HG03280 (cell line): Measurements from ENCODE around the gene LAYN.
A peak's percentile ranks its signal among the peaks of the same experiment; 100 is the strongest.

ENCODE experiments used
- ATAC-seq: cut with Tn5 transposase; IDR thresholded peaks from one replicate; pipeline ENCODE4 v1.9.1; 2021; ENCODE audit warnings: mild to moderate bottlenecking, moderate library complexity; ENCODE audit not compliant: unreplicated experiment

Gene LAYN

DNA sequence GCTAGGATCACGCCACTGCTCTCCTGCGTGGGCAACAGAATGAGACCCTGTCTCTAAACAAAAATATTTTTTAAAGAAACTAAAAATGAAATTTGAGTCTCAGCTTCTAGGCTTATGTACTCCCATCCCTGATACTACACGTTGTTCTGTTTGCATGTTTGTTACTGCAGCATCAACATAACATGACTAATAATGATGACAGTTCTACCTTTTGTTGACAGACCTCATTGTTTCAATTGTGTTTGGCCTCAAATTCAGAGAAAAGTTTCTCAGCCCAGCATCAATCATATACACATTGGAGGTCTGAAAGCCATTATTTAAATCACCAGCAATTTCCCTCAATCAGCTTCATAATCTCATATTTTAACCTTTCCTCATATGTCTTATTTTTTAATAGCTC is 20.8 kb downstream of the LAYN start:
- ATAC-seq, result no peak

DNA sequence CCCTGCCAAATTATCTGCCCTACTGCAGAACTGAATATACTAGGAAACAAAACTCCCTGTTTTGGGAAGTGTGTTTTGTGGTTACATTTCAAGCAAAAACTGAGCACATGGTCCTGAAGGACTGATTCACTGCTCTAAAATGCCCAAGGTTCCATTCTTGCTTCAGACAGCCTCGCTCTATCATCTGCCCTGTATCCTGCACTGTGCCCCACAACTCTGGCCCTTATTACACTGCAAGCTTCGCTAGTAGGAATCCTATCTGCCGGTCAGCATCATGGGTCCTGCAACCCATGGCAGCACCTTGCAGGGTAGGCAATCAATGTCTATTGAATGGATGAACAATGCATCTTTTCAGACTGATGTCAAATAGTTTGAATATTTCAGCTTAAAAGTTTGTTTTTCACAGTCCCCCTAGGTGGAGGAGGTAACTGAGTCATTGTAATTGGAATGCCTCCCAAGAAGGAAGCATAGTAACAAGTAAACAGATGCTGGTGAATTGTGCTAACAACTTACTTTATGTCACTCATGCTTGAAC is 21.3 kb downstream of the LAYN start:
- no peak for ATAC-seq

DNA sequence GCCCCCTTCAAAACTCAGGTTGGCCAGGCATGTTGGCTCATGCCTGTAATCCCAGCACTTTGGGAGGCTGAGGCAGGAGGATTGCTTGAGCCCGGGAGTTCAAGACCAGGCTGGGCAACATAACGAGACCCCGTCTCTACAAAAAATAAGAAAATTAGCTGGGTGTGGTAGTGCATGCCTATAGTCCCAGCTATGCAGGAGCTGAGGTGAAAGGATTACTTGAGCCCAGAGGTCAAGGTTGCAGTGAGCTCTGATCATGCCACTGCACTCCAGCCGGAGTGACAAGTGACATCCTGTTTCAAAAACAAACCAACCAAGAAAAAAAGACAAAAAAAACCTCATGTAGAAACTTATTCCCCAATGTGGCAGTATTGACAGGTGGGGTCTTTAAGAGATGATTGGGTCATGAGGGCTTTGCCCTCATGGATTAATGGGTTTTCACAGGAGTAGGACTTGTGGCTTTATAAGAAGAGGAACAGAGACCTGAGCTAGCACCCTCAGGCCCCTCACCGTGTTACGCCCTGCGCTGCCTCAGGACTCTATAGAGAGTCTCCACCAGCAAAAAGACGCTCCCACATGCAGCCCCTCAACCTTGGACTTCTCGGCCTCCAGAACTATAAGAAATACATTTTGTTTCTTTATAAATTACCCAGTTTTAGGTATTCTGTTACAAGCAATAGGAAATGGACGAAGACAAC is 22.3 kb downstream of the LAYN start:
- ATAC-seq, result no peak

DNA sequence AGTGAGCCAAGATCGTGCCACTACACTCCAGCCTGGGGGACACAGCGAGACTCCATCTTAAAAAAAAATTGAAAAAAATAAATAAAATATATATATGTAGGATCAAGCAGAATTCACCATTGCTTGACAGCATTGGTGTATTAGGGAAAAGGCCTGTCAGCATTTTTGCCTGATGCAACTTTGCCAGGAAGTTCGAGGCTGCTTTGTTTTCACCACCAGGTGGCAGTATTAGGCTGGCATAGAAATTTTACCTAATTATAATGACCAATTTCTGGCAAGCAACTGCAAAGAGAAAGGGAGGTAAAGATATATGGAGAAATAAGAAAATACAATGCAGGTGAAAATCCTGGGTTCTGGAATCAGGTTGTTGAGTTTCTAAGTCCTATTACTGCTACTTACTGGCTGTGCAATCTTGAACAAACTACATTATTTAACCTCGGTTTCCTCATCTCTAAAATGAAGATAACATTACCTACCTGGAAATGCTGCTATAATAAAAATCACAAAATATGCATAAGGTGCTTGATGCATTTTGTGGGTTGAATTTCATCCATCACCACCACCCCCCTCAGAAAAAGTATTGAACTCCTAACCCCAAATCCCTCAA is 24.7 kb downstream of the LAYN start:
- no peak for ATAC-seq

DNA sequence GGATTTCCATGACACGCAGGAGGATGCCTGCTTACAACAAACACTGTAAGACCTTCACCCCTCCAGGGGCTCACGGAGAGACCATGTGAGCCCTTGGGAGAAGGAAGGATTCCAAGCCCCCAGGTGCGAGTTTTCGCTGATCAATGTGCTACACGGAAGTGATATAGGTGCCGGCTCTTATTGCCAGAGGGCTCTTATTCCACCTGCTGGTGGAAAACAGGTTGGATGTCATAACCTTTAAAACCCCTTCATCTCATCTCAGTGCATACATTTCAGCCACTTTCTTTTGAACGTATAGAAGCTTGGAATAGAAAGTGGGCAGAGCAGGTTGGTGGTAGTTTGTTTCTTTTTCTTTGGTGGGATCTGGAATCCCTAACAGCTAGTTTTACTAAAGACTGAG is 25.8 kb downstream of the LAYN start:
- ATAC-seq, result no peak

DNA sequence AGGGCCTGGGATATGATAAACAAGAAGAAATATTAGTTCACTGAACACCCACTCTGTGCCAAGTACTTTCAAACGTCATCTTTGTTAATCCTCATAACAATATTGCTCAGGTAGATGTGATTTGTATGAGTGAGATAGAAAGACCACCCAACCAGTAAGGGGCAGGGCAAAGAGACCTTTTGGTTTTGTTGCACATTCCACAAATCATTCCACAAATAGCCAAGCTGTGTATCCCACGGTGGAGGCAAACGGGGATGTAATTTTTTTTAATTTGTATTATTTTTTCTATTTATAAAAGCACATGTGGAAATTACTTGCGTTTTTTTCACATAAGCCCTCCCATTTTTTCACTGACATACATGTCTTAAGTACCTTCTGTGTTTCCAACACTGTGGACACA is 29.0 kb downstream of the LAYN start:
- no peak for ATAC-seq

DNA sequence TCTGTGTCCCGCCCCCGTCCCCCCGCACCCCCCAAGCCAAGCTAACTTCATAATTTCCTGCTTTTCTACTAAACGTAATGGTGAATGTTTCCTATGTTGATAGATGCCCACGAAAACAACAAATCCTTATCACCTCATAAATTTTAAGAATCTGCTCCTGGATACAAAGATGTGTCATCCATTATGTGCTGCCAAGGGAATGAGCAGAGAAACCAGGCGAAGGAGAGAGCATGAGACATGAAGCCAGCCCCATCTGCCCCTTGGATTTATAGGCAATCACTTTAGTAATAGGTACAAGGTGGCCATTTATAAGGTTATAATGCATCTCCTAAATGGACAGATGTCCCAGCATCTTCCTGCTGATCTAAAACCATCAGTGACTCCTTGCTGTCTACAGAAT is 30.3 kb downstream of the LAYN start:
- ATAC-seq, result no peak

DNA sequence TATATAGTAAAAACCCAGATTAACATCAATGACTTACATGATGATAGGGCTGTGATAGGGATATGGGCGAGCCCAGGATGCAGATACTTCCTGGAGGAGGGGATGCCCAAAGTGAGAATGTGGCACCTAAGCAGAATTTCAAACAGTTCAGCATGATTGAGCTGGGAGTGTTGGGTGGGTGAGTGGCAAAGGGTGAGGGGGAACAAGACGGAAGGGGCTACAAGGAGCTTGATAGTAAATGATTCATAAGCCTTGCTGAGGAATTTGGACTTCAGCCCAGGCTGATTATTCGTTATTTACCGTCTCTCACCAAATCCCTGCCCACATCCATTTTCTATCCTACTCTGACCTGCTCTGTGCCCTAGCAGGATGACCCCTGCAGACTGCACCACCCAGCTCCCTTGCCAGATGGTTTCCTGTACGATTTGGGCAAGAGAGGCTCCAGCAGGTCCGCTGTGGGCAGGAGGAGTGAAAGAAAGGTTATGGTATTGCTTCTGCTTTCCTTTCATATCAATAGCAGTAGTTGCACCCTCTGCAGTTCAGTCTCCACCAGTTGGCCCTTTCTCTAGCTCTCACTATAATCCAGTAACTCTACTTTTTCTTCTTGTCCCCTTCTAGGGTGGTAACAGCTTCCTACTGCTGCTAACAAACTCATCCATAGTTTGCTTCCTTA is 31.4 kb downstream of the LAYN start:
- no peak for ATAC-seq

DNA sequence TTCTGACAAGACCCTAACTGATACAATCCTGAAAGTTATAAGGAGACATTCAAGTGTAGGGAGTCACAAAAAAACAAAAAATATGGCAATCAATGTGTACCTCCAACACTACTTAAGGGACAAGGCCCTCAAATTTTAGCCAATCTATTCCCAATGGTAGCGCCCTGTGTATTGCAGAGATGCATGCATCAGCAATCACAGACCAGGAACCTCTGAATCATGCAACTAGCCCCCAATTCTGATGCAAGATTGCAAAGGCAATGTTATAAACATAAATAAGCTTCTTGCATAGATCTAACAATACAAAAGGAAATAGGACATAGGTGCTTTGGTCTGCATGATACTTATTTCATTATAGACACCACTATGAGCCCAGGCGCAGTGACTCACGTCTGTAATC is 32.1 kb downstream of the LAYN start:
- no peak for ATAC-seq

DNA sequence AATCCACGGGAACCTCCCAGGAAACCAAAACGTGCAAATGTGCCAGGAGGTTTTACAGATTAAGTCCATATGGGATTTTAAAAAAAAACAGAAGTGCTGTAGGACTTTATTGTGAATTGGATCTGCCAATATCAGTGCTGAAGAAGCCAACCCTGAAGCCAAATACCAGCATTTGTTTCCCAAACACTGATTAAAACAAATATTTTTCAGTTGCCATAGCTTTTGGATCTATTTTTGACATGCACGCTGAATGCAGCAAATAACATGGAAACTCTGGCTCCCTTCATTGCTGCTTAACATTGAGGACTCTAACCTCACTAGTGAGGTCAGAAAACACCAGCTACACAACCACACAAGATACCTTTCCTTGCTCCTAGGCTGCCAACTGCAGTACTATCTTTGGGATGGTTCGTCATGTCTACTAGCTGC is 33.3 kb downstream of the LAYN start:
- no peak for ATAC-seq

DNA sequence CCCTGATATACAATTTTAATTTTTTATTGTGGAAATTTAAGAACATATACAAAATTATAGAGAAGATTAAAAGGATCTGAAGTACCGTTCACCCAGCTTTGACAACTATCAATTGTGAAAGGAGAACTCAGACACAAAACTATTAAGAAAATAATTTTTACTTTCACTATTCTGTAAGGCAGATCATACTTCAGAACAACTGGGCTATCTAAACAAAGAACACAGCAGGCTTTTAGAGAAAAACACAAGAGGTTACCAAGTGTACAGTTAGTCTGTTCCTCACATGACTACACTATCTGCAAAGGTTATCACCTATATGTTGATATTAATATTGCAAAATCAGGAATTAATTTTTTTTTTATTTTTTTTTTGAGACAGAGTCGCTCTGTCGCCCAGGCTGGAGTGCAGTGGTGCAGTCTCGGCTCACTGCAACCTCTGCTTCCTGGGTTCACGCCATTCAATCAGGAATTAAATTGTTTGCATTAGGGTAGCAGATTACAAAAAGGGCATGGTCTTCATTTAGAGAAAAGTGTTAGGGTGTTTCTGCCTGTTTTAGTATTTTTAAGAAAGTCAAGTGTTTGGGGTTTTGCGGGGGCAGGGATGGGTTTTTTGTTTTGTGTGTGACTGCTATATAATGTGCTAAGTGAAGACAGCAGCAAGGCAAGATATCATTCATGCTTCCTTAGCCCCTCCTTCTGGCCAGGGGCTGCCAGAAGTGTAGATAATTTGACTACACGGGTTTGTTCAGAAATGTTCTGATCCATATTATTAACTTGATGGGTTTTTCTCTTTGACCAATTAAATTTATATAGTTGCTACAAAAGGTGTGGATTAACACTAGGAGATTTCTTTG is 34.1 kb downstream of the LAYN start:
- ATAC-seq, result no peak

DNA sequence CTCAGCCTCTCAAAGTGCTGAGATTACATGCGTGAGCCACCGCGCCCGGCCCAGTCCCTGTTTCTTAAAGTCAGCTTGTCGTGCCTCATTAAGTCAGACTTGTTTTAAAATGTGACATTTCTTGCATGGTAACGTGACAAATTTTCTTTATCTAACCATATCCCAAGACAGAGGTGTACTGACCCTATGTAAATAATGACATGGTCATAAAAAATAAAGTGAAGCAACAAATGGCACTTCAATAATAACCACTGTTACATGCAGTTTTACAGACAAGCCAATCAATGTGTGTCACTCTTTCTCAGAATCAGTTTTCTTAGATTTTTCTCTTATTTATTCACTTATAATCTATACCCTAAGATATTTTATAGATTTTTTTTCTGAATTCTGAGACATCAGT is 35.2 kb downstream of the LAYN start:
- no peak for ATAC-seq

DNA sequence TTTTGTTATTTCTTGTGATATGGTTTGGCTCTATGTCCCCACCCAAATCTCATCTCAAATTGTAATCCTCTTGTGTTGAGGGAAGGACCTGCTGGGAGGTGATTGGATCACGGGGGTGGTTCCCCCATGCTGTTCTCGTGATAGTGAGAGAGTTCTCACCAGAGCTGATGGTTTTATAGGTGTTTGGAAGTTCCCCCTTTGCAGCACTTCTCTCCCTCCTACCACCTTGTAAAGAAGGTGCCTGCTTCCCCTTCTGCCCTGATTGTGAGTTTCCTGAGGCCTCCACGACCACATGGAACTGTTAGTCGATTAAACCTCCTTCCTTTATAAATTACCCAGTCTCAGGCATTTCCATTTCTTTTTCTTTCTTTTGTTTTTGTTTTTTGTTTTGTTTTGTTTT is 37.3 kb downstream of the LAYN start:
- no peak for ATAC-seq

DNA sequence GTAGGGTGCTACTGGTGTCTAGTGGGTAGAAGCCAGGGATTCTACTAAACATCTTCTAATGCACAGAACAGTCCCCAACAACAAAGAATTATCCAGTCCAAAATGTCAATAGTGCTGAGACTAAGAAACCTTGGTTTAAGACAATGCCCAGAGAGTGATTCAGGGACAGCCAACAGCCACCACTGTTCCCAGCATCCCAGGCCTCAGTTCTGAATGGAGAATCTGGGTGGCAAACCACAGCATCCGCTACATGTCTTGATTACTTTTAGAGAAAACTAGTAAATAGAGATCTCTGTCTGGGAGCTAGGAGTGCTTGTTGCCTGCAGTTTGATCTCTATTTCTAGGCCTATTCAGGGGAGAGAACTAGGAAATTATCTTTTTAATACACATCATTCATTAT is 40.8 kb downstream of the LAYN start:
- no peak for ATAC-seq

DNA sequence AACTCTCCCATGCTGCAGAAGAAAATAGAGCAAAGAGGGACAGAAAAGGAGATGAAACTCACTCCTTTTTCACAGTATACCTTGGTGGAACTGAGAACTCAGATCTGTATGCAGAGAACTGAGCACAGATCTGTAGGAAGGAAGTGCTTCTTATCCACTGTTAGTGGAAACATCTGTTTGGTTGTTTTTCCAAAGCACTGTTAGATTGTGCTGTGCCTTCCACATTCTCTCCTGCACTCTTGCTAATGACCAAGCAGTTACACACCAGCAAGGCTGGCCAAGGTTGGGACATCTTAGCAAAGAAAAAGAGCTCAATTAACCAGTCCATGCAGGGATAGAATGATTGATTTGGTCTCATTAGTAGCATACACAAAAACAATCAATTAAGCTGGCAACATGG is 41.6 kb downstream of the LAYN start:
- ATAC-seq, result no peak

DNA sequence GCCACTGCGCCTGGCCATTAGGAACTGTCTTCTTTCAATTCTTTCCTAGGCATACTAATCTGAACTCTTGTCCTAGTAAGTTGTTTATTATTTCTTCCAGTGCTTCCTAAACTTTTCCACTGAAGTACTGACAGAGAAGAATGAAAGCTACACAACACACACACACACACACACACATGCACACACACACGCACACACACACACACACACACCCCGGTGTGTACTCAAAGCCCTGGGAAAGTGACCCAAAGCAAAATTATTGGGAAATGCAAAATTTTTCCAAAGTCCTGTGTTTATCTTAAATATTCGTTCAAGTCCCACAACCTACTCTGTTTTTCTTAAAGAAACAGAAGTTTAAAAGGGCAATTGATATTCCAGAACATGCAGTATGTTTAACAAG is 42.4 kb downstream of the LAYN start:
- no peak for ATAC-seq

DNA sequence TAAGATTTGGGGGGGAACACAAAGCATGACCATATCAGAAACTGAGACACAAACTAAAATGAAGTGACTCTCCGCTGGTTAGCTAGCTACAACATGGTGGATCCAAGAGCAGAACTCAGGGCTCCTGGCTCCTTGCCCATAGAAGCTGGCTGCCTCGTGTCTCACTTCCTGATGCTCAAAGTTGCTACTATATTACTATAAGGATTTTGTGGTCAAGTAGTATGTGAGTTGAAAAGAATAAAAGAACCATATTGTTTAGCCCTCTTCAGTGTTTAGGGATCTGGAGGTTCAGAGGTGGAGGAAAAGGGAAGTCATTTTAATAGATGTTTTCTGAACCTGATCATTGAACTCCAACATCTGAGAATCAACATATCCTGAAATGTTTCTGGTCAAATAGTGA is 44.9 kb downstream of the LAYN start:
- no peak for ATAC-seq

DNA sequence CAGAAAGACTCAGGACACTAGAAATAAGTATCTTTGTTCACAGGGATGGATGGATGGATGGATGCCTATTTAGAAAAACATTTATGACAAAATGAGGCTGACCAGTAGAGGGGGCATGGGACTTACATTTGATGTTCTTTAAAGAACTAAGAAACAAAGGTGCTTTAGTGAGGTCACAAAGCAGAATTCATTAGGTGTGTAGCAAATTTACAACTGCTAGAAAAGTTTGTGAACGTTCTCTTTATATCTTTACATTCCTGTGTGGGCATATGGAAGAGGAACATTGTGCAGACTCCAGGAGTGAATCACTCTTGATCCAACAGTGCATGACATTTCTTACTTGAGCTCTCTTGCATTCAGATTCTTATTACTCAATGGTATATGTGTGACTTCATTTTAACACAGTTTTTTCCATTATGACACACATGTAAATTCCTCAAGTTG is 45.9 kb downstream of the LAYN start:
- peak; percentile 61 for ATAC-seq

DNA sequence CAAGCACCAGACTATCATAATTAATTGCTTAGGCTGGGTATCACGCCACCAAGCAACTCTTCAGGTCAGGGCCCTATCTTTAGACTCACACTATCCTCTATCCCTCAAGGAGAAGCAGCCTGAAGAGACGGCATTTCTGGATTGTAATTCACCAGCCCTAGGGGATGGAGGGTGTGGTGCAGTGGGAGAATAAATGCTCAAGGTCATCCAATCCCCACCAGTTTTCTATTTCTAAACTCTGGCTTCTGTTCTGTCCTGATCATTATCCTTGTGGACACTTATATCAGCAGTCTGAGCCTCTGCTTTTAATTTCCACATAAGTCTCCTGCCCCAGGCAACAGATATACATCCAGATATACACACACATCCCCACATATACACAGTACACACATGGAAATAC is 48.6 kb downstream of the LAYN start:
- no peak for ATAC-seq

DNA sequence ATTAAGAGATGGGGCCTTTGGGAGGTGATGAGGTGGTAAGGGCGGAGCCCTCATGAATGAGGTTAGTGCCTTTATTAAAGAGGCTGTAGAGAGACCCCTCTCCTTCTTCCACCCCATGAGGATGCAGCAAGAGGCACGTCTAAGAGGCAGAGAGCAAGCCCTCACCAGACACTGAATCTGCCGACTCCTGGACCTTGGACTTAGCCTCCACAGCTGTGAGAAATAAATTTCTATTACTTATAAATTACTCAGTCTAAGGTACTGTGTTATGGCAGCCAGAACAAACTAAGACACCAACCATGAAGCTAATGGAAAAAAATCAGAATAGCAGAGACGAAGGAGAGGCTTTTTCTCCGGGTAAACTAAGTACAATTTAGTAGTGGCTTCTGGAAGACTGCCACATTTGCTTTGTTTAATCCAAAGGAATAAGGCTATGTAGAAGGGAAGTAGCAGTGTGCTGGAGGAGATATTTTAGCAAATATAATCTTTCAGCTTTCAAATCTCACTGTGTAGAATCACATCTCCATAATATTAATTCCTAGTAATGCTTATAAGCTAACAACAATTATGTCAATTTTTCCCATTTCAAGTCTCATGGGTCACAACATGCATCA is 49.5 kb downstream of the LAYN start:
- no peak for ATAC-seq
